ENCODE data around the gene COPG1. TPM values are rescaled to one million over a fixed set of nuclear protein-coding genes. Genes with fewer than 3 reads are reported as not detected.

COPG1 gene
- polyA plus RNA-seq, 1 of the 3 experiments (the other 2 are of a cell fraction): 114 TPM

- H3K9me2 ChIP-seq: no peaks in the 10 kb centered on the region
- no peak overlapping the region for H3K9ac ChIP-seq
- H2AFZ ChIP-seq (ENCODE audit: low read depth): no peak overlapping the region
- peaks cover 14% of the 10 kb centered on the region for H3K79me2 ChIP-seq (ENCODE audit: insufficient read depth)
- no peaks in the 10 kb centered on the region for H3K9me3 ChIP-seq
- POLR2A ChIA-PET: no interaction called here
- no peak for DNase-seq
- peaks cover 3 to 39% of the 10 kb centered on the region in 2 experiments for H3K36me3 ChIP-seq (replicated peaks in 1 of 2; ENCODE audit: control insufficient read depth in 1 of 2, insufficient read depth in 2 of 2, low read length in 1 of 2)
- H3K27me3 ChIP-seq (ENCODE audit: insufficient read depth): no peaks in the 10 kb centered on the region
- H3K4me1 ChIP-seq (ENCODE audit: control insufficient read depth in 1 of 2, insufficient read depth in 2 of 2, low read depth in 1 of 2, low read length in 1 of 2): peaks cover 0 to 4% of the 10 kb centered on the region in 2 experiments; a peak in 1 of 4 replicates
- H3K4me3 ChIP-seq (ENCODE audit: low read depth in 2 of 2, low read length in 1 of 2): no peak overlapping the region
- H4K20me1 ChIP-seq (ENCODE audit: insufficient read depth): no peaks in the 10 kb centered on the region
- peak; percentile 69 for TF ChIP-seq RXRA (IDR thresholded peaks at IDR 0.05; ENCODE audit: borderline replicate concordance, low read depth)
- peak; percentile 48; the same call in 1 of the 2 replicates for TF ChIP-seq TCF12 (IDR thresholded peaks at IDR 0.05)
- peak; percentile 32; the same call in 1 of the 2 replicates for TF ChIP-seq FOSL2 (IDR thresholded peaks at IDR 0.05; ENCODE audit: borderline replicate concordance, low read depth)
- TF ChIP-seq CTCF (IDR thresholded peaks at IDR 0.05): no peak
- no peak for TF ChIP-seq USF1 (IDR thresholded peaks at IDR 0.05; ENCODE audit: borderline replicate concordance, low read depth)
- no peak for TF ChIP-seq CHD2 (IDR thresholded peaks at IDR 0.05; ENCODE audit: low read length, partially characterized antibody)
- TF ChIP-seq MAX (IDR thresholded peaks at IDR 0.05; ENCODE audit: low read depth): 0 out of 2 replicates have a peak, but pooled peaks have one; percentile 13
- TF ChIP-seq JUND (IDR thresholded peaks at IDR 0.05): 0 out of 2 replicates have a peak, but pooled peaks have one; percentile 19
- H3K4me2 ChIP-seq: no peak overlapping the region
- H3K27ac ChIP-seq (ENCODE audit: low read depth in 2 of 2, low read length in 1 of 2): peak overlapping the region in 1 of 2 experiments; percentile 24; a peak in 1 of 4 replicates
- 70% methylated on average over 6 of the region's 6 CpGs for WGBS (ENCODE audit: low lambda C conversion rate)
- peaks cover 11% of the 10 kb centered on the region for H3F3A ChIP-seq (replicated peaks; ENCODE audit: insufficient read depth)
- CTCF ChIA-PET: interaction anchor here (0.6 to 1.4 kb wide), 3 partner anchors 10 to 319 kb away, joined by 3 to 5 read pairs (median 4); a partner anchor contains a TSS
Observed at GRCh38 chr3:129289201-129289921, 40.0 kb downstream of the COPG1 start.

GRCh38 chr3:129291236-129291886, 42.0 kb downstream of the COPG1 start:
- H3K27me3 ChIP-seq (ENCODE audit: insufficient read depth): no peaks in the 10 kb centered on the region
- ChIA-PET POLR2A (interaction anchor here (0.9 to 1.1 kb wide), 2 partner anchors 21 to 25 kb away, joined by 3 to 6 read pairs; a partner anchor contains a TSS), CTCF (interaction anchor here (1.3 kb wide), 1 partner anchor 25 kb away, joined by 5 read pairs; a partner anchor contains a TSS)
- peaks cover 0 to 4% of the 10 kb centered on the region in 2 experiments; a peak in 1 of 4 replicates for H3K4me1 ChIP-seq (ENCODE audit: control insufficient read depth in 1 of 2, insufficient read depth in 2 of 2, low read depth in 1 of 2, low read length in 1 of 2)
- no peak overlapping the region for H3K9ac ChIP-seq
- H4K20me1 ChIP-seq (ENCODE audit: insufficient read depth): no peaks in the 10 kb centered on the region
- 74% methylated on average over 4 of the region's 4 CpGs for WGBS (ENCODE audit: low lambda C conversion rate)
- peaks cover 6% of the 10 kb centered on the region for H3K79me2 ChIP-seq (ENCODE audit: insufficient read depth)
- no peak overlapping the region for H3K4me2 ChIP-seq
- DNase-seq: no peak
- no peak overlapping the region for H2AFZ ChIP-seq (ENCODE audit: low read depth)
- H3K36me3 ChIP-seq (replicated peaks in 1 of 2; ENCODE audit: control insufficient read depth in 1 of 2, insufficient read depth in 2 of 2, low read length in 1 of 2): peaks cover 3 to 45% of the 10 kb centered on the region in 2 experiments
- no peaks in the 10 kb centered on the region for H3K9me2 ChIP-seq
- peaks cover 16% of the 10 kb centered on the region for H3F3A ChIP-seq (replicated peaks; ENCODE audit: insufficient read depth)
- H3K27ac ChIP-seq (ENCODE audit: low read depth in 2 of 2, low read length in 1 of 2): peak overlapping the region in 1 of 2 experiments; percentile 6; a peak in 1 of 4 replicates
- H3K4me3 ChIP-seq (ENCODE audit: low read depth in 2 of 2, low read length in 1 of 2): no peak overlapping the region
- TF ChIP-seq NFIC (IDR thresholded peaks at IDR 0.05; ENCODE audit: borderline replicate concordance) (peak; percentile 51; the same call in 1 of the 2 replicates), IRF3 (IDR thresholded peaks at IDR 0.05; ENCODE audit: low read depth, low read length) (no peak)
- no peaks in the 10 kb centered on the region for H3K9me3 ChIP-seq
